ENCODE data around the gene SENP7.
A peak's percentile ranks its signal among the peaks of the same experiment; 100 is the strongest.
"Not testable (repeated sequence)": the region's sequence is repeated elsewhere in the genome, so short reads cannot be mapped to it uniquely, and the experiment has no call there.

SENP7 gene

GRCh38 chr3:101329016-101329673 lies 183.9 kb downstream of the SENP7 start:
- DNase-seq (ENCODE audit: low read depth): no peak

- DNase-seq (ENCODE audit: low read depth): peak; percentile 4
Observed at GRCh38 chr3:101325393-101326134, 187.4 kb downstream of the SENP7 start.

GRCh38 chr3:101320475-101320874 lies 192.5 kb downstream of the SENP7 start, which contains the start of gene IMPG2:
IMPG2 (minus strand) TSS chr3:101320575; CDS start chr3:101320372, 203 bp downstream.
- no peak for DNase-seq (ENCODE audit: low read depth)

GRCh38 chr3:101319531-101319930 lies 193.5 kb downstream of the SENP7 start:
- no peak for DNase-seq (ENCODE audit: low read depth)

GRCh38 chr3:101312545-101312944 lies 200.5 kb downstream of the SENP7 start:
- no peak for DNase-seq (ENCODE audit: low read depth)

GRCh38 chr3:101311676-101312075 lies 201.3 kb downstream of the SENP7 start:
- no peak for DNase-seq (ENCODE audit: low read depth)

GRCh38 chr3:101310978-101311375 lies 202.0 kb downstream of the SENP7 start:
- no peak for DNase-seq (ENCODE audit: low read depth)

- not testable (repeated sequence) for DNase-seq (ENCODE audit: low read depth)
Observed at GRCh38 chr3:101308147-101308772, 204.8 kb downstream of the SENP7 start.

- no peak for DNase-seq (ENCODE audit: low read depth)
Observed at GRCh38 chr3:101303836-101304235, 209.2 kb downstream of the SENP7 start.

- no peak for DNase-seq (ENCODE audit: low read depth)
Observed at GRCh38 chr3:101303089-101303731, 209.8 kb downstream of the SENP7 start.

GRCh38 chr3:101300073-101300472 lies 212.9 kb downstream of the SENP7 start:
- no peak for DNase-seq (ENCODE audit: low read depth)

GRCh38 chr3:101292027-101292426 lies 221.0 kb downstream of the SENP7 start:
- no peak for DNase-seq (ENCODE audit: low read depth)

- DNase-seq (ENCODE audit: low read depth): no peak
Observed at GRCh38 chr3:101288294-101288693, 224.7 kb downstream of the SENP7 start.

- DNase-seq (ENCODE audit: low read depth): no peak
Observed at GRCh38 chr3:101284757-101285156, 228.3 kb downstream of the SENP7 start.

GRCh38 chr3:101281521-101282030 lies 231.4 kb downstream of the SENP7 start:
- no peak for DNase-seq (ENCODE audit: low read depth)

GRCh38 chr3:101279765-101280385 lies 233.1 kb downstream of the SENP7 start:
- DNase-seq (ENCODE audit: low read depth): no peak

GRCh38 chr3:101279162-101279561 lies 233.8 kb downstream of the SENP7 start:
- DNase-seq (ENCODE audit: low read depth): no peak

GRCh38 chr3:101278727-101279126 lies 234.3 kb downstream of the SENP7 start:
- no peak for DNase-seq (ENCODE audit: low read depth)

Measured in fibroblast of the conjunctiva (primary cell).